NCI-H1417 treated with DMSO at 0.1 percent for 48 hours (cell line): ENCODE measurements around the gene CHD5.
"Not testable (repeated sequence)": the region's sequence is repeated elsewhere in the genome, so short reads cannot be mapped to it uniquely, and the experiment has no call there.

ENCODE experiments used
- DNase-seq: peaks from one replicate; lab custom pipeline; 2025; lab: John Stamatoyannopoulos, UW

The CHD5 gene

DNA sequence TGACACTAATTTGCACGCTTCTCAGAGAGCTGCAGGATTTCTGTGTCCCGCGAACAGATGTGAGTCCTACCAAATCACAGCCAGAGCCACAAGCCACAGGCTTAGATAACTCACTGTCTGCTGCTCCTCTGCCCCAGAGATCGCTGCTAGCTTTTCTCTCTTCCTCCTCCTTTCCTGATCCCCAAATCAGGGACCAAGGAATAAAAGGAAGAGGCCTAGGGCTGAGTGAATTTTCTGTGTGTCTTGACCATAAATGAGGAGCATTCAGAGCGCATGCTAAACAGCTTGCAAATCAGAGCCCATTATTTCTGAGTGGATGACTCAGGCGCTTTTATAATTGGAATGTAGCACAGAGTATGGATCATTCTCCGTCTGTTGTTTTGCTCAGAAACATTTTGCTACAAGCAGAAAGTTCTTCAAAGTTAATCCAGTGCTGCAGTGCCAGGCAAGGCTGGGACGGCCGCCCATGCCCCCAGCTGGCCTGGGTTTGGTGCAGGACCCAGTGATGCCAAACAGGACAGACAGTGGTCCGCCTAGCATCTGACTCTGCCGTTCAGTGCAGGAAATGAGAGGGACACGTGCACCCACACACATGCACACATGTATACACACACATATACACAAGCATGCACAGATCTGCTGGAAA is 96.2 kb downstream of the CHD5 start:
- no peak for DNase-seq

DNA sequence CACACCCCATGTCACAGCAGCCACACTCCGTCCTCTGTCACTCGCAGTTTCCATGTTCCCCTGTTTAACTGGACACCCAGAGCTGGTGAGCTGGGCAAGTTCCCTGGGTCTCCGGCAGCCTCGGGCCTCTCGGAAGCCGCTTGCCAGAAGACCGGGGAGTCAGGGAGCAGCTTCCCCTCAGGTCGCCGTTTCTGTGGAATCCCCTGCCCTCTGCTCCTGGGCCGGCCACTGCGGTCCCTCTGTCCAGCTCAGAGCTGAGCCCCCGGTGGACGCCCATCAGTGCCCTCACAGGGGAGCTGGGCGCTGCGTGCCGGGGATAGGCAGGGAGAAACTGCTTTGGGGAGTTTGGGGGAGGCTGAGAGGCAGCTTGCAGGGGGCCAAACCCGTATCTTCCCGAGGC is 96.7 kb downstream of the CHD5 start:
- no peak for DNase-seq

DNA sequence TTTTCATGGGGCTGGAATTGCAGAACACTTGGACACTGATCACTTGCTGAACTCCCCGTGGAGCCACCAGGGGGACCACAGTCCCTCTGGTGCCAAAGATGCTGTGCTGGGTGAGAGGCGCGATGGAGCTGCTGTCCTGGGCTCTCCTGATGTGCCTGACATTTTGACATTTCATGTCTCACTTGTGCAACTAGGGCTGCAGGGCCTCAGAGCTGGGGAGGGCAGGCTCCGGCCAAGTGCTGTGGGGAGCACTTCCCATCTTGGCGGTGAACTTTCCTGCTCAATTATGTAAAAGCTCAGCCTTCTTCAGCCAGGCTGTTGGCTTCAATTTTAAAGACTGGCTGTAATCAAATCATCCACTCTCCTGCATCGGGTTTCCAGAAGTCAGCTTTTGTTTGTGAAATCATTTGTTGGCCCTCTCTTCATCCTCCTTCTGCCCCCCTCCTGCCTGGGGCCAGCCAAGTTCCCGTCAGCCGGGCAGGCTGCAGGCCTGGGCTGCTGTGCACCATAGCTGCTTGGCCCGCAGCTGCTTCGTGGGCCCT is 97.6 kb downstream of the CHD5 start:
- no peak for DNase-seq

DNA sequence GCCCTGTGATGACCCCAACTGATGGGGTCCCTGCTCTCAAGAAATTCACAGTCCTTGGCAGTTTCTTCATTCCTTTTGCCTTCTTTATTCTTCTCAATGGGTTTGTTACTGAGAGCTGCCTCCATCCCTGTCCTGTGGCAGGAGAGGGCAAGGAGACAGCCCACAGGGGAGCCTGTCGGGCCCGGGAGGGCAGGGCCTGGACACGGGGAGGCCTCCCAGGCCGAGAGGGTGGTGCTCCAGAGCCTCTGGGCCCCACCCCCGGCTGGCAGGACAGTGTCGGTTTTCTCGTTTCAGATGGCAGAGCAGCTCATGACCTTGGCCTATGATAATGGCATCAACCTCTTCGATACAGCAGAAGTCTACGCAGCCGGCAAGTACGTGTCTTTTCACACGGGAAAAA is 98.2 kb downstream of the CHD5 start:
- no peak for DNase-seq

DNA sequence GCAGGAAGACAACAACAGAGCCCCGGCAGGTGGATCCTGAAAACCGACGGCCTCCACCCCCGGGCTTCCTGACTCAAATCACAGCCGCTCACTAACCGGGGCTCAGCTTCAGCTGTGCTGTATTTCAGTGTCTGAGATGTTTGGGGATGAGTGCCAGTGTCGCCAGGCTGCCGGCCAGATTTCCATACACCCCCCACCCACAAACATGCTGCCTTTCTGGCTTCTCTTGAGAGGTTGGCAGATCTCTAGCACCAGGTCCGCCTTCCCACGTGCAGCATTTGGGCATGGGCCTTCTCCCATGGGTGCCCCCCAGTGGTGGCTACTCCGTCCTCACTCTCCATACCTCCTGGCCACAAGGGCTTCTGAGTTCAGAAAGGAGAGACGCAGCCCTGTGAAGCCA is 99.7 kb downstream of the CHD5 start:
- no peak for DNase-seq

DNA sequence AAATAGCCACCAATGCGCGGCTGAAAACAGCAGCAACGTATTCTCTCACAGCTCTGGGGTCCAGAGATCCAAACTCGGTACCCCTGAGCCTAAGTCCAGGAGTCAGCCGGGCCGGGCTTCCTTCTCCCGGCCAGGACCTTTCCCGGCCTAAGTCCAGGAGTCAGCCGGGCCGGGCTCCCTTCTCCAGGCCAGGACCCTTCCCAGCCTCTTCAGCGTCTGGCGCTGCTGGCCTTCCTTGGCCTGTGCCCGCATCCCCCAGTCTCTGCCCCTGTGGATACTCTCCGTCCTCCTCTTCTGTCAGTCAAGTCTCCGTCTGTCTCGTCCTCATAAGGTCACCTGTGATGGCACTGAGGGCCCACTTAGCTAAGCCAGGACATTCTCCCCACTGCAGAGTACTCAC is 102.2 kb downstream of the CHD5 start:
- DNase-seq = no peak

DNA sequence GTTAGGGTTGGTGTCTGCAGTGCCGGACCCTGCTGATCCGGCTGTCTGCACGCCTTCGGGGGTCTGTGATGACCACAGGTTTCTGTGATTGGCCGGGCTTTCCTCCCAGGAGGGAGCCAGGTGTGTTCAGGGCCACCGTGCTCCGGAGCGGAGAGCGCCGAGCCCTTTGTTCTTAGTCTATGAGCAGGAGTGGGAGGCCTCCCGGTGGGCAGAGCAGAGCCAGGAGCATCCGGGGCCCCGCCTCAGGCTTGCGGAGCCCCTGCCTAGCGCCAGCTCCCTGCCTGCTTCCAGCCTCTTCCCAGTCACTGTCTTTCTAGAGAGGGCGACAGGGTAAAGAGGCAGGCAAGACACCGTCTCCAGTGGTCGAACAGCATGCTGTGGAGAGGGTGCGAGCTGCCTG is 102.6 kb downstream of the CHD5 start:
- DNase-seq = no peak

DNA sequence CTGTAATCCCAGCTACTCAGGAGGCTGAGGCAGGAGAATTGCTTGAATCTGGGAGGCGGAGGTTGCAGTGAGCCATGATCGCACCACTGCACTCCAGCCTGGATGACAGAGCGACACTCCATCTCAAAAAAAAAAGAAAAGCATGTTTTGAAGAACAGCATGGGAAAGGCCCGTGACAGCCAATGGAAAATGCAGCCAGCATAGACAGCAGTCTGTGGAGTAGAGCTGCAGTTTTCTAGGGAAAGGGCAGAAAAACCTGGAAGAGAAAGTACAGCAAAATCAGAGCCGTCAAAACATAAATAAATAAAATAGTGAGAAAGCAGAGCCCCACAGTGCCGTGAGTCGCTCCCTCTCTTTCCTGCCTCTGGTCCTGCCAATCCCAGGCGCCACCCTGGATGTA is 103.1 kb downstream of the CHD5 start:
- not testable (repeated sequence) for DNase-seq

DNA sequence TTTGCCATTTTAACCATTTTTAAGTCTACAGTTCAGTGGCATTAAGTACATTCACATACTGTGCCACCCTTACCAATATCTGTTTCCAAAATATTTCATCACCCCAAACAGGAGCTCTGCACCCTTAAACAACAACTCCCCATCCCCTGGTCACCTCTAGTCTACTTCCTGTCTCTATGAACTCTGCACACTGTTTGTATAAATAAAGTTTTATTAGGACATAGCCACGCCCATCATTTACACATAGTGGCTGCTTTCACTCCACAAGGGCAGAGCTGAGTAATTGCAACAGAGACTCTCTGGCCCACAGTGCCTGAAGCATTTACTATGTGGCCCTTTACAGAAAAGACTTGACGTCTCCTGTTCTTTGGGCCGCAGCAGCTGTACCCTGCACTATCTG is 104.4 kb downstream of the CHD5 start:
- no peak for DNase-seq

DNA sequence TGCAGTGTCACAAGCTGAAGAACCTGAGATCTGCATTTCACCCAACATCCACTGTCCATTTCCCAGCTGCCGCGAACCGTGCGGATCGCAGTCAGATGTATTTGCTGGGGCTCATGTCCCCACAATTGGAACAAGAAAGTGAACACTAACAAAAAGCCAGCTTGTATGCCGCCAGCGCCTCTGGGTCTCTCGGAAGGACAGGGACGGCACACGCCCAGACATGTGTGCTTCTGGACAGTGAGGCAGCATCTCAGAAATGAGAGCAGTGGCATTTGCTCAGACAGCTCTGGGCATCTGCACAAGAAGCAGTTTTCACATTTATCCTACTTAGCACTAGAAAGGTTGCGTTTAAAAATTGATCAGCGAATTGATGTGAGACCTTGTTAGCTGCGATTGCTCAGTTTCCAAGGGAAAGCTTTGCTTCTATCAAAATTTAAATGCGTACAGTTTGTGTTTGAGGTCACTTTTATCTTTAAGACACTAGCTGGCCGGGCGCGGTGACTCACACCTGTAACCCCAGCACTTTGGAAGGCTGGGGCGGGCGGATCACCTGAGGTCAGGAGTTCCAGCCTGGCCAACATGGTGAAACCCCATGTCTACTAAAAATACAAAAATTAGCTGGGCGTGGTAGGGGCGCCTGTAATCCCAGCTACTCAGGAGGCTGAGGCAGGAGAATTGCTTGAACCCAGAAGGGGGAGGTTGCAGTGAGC is 105.8 kb downstream of the CHD5 start:
- no peak for DNase-seq

DNA sequence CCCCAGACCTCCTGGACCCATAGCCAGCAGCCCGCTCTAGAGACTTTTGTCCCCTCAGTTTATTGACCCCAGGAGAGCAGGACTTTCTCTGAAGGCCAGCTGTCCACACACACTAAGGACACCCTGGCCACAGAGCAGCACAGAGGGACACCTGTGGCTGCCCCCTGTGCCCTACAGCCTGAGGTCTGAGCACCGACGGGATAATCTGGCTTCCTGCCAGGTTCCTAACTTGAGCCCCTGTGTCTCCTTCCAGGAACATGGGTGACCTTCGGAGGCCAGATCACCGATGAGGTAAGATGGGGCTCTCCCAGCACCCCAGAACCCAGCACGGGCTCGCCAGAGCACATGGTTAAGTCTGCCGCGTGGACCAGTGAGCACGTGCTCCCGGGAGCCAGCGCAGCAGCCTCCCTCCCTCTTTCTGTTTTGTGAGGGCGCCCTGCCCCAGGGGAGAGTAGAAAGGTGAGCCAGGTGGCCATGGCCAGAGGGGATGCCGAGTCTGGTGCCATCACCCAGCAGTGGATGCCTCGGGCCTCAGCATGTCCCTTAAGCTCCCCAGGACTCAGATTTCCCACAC is 106.6 kb downstream of the CHD5 start:
- no peak for DNase-seq

DNA sequence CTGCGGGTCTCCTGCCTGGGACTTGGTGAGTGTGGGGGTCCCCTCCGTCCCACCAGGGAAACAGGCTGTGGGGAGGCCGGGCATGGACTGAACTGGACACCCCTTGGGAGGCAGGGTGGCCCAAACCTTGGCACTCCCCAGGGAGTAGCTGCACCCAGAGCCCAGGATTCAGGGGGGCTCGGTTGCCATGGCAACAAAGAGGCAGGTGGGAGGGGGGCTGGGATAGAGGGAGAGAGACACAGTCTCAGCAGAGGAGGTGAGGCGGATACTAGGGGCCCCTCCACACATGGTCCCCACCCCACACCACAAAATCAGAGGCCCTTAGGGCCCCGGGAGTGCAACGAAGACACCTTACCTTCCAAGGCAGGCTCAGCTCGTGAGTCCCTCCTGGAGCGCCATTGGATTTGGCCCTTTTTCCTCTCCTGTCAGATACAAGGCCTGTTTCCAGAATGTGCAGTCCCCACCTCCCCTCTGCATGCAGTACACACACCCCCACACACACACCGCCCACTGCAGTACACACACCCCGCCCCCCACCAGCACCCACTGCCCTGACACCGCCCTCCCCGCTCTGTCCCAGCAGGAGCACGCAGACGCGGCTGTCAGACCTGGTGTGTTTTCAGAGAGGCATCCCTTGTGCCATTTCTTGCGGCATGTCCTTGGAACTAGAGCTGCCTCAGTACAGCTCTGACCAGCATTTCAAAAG is 107.2 kb downstream of the CHD5 start:
- no peak for DNase-seq

DNA sequence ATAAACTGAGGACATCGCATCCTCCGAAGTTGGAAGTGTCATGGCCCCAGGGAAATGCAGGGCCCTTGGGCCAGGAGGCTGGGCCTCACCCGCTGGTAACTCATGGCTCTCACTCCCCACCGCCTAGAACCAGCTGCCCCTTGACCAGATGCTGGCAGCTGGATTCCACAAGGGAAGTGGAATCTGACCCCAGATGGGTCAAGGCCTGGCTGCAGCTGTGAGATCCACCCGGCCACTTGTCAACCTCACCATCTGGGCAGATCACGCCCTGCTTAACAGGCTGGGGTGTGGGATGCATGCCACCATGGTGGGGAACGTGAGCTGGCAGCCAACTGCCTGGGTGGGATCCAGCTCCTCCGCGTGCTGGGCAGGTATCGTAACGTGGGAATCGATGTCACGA is 108.9 kb downstream of the CHD5 start:
- DNase-seq = no peak

DNA sequence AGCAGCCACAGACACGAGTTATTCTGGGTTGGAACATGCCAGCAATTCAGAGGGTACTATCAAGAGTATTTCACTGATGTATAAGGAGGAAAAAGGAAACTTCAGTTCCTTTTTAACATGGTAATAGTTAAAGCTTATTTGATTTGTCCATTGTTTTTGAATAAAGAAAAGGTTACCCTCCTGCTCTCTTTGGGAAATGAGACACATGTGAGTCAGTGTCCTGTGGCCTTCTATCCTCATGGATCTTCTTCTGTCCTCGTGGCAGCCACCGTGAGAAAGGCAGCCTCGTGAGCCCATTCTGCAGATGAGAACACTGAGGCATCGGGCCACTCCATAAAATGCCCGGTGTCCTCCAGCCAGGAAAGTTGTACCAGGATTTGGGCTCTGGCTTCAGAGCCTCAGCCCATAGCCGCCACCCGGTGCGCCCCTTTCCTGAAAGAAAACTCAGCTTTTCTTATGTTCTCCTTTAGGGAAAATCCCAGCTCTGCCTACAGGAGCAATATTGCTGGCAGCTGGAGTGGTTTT is 109.6 kb downstream of the CHD5 start:
- no peak for DNase-seq

DNA sequence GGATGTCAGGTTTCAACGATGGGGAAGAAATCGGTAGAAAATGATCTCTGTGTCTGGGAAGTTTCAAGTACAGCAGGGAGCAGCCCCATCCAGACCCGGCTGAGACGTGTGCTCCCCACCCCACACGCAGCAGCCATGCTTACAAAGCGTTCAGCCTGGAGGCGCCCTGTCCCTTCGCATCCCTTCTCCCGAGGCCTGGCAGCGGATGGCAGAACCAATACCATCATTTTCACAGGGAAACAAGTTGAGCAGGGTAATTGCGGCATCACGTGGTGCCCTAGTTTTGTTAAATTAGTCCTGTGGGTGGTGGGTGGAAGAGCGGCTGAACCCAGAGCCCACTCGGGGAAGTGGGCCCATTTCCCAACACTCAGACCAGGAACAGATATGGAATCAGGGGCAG is 110.5 kb downstream of the CHD5 start:
- DNase-seq = no peak

DNA sequence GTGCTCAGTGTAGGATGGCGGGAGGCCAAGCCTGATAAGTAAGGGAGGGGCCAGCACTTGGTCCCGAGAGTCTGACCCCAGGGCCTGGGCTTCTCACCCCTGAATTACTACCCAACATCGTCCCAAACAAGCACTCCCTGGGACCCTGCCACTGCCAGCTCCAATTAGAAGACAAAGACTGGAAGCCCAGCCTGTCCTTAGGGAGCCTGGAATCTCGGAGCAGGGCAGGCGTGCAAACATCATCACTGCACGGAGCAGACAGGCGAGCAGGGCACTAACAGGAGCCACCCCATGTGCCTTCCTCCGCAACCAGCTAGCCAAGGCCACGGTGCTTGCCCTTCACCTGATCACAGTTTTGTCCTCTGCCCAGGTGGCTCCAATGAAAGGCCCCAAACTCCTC is 111.2 kb downstream of the CHD5 start:
- DNase-seq = no peak

DNA sequence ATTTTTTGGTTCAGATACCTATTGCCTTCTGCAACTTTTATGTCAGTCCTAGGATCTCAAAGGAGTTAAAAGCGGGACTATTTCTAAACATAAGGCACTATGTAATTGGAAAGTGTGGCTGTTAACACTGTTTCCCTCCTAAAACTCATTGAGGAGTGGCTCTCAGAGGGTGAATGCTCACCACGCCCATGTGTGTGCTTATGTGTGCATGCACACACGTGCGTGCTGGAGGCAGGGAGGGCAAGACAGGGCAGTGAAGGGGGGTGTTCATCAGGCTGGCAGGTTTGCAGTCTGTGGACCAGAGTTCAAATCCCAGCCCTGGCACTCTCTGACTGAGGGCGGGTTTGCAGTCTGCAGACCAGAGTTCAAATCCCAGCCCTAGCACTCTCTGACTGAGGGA is 112.0 kb downstream of the CHD5 start:
- no peak for DNase-seq

DNA sequence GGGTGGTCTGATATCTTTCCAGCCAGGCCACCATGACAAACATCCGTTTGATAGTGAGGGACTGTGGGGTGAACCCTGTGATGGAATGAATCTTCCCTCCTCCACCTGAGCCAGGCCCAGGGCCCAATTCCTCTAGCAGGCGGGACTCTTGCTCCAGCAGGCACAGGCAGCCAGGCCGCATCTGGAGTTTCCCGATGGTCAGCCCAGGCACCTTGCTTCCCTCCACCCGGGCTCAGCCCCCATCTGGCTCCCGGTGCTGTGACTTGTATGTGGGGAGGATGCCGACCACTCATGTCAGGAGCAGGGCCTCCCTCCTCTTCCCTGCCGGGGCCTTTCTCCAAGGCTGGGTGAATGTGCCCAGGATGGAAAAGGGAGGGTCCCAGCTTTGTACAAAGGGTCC is 113.4 kb downstream of the CHD5 start:
- DNase-seq = no peak

DNA sequence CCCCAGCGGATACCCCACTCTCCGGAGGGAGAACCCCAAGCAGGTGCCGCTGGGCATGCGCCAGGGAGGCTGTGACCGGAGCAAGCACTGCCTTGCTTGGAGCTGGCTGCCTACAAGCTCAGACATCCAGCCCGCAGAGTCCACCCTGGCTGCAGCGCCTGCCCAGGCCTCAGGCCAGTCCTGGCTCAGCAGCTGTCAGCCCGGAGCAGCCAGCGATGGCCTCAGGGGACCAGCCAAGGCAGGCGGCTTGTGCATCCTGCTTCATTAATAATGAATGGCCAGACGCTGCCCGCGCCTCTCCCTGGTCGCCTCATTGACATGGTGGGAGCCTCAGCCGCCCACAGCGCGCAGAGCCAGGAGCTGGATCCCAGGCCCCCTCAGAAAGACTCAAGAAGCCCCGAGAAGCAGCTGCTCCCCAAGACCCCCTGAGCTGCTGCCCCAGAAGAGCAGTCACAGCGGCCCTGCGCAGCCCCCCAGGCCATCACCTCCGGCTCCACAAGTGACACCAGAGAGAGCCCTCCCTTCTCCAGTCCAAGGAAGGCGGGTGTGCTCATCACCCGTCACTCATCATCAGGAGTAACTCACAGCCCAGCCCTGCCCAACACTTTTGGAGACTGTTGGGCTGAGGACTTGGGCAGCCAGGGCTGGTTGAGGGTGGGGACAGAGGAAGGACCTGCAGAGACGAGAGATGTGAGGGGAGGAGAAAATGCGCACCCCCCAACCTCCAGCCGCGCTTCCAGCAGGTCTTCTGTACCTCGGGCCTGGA is 114.8 kb downstream of the CHD5 start:
- no peak for DNase-seq

DNA sequence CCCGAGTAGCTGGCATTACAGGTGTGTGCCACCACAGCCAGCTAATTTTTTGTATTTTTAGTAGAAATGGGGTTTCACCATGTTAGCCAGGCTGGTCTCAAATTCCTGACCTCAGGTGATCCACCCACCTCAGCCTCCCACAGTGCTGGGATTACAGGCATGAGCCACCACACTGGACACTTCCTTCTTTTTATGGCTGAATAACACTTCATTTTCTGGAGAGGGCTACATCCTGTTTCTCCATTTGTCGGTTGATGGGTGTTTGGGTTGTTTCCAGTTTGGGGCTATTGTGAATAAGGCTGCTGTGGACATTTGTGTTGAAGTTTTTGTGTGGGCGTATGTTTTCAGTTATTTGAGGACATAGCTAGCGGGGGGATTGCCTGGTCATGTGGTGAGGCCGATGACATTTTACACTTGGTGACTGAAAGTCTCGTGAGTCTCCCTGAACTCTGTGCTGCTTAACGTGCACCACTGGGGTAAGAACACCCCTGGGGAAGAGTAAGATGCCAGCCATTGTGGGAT is 116.5 kb downstream of the CHD5 start:
- not testable (repeated sequence) for DNase-seq

DNA sequence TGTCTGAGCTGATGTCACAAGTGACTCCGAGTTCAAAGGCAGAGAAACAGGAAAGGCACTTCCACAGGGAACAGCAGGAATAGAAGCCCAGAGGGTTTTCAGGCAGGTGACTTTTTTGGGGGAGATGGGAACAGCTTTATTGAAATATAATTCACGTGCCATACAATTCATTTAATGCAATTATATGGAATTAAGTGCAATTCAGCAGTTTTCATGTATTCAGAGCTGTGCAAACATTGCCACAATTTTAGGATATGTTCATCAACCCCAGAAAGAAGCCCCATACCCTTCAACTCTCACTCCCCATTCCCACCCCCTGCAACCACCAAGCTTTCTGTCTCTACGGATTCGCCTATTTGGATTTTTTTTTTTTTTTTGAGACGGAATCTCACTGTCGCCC is 117.5 kb downstream of the CHD5 start:
- no peak for DNase-seq

DNA sequence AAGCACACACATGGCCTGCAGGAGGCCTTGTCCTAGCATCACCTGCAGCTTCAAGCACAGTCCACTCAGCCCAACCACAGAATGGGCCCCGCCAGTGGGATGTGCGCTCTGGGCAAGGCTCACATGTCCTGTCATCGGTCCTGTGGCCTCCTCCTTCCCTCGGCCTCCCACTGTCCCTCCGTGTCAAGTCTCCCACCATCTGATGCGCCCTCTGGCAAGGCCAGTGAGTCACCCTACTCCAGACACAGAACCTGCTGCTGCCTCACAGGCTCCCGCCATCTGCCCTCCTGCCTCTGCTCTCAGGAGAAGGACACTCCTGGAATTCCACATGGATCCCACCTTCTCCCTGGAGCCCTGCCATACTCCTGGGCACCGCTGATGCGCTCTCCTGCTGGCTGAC is 120.3 kb downstream of the CHD5 start:
- no peak for DNase-seq
